ENCODE measurements around the gene PCBP3.

GRCh38 chr21:45766055-45766454 lies 122.5 kb downstream of the PCBP3 start:
- TF ChIP-seq SPI1 (IDR thresholded peaks at IDR 0.05; ENCODE audit: borderline replicate concordance, insufficient read depth, low read depth, low read length), result no peak
- no peak for TF ChIP-seq JUND (IDR thresholded peaks at IDR 0.05; ENCODE audit: low read depth, low read length)

Data from GM12878 (cell line).